HS-5 (cell line): ENCODE measurements around the gene KRT6A.
"Not testable (repeated sequence)": the region's sequence is repeated elsewhere in the genome, so short reads cannot be mapped to it uniquely, and the experiment has no call there.

Experiments
- DNase-seq: peaks from one replicate; pipeline ENCODE4 v3.0.0-alpha.2; 2012; ENCODE audit warnings: low read depth

KRT6A gene

DNA sequence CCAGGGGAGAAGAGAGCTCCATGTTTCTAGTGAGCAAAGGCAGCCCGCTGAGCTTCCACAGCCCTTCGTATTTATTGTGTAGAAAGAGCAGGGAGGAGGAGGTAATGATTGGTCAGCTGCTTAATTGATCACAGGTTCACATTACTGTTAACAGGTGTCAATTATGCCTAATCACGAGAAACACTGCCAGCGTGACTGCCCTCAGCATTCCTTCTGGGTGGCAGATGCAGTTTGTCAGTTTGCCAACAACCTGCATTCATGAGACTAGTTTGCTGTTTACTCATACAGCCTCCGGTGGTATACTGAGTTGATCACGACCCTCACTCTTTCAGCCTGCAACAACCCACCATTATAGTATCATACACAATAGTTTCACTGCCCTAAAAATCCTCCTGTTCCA, 7.5 kb upstream of the KRT6A start:
- not testable (repeated sequence) for DNase-seq

- DNase-seq, result no peak
Observed at GRCh38 chr12:52499806-52500560, 6.9 kb upstream of the KRT6A start.

GRCh38 chr12:52498946-52499345, 5.9 kb upstream of the KRT6A start:
- no peak for DNase-seq

DNA sequence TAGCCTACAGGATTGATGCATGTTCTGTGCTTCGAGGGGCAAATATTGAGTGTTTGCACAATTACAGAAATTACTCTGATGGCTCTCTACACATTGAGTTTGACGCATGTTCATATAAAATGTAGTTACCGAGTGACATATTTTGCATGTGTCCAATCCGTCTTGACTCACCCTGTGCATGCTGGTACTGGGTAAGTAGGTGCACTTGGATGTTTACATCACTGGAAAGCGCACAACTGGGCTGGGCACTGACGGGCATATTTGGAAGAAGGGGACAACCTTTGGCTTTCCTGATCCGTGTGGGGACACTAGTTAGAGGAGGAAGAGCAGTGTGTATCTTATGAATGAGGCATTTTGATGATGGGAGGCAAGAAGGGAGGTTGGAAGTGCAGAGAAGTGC, 4.9 kb upstream of the KRT6A start:
- DNase-seq, result no peak

GRCh38 chr12:52496590-52497071, 3.6 kb upstream of the KRT6A start:
- DNase-seq, result peak; percentile 50

DNA sequence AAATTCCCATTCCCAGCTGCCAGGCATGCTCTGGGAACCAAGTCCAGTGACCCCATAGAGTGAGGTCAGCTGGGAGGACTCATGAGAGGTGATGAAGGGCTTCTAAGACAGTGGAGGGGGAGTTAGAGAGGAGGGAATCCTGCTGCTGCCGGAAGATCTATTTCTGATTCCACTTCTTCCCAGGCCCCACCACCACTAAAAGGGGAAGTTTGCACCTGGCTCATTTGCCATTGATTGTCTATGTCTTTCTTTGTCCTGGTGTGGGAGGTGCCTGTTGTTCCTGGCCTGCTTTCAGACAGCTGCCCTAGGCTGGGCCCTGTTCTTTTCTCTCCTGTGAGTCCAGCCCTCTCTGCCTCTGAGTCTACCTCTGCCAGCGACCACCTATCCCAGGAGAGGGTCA, 3.0 kb upstream of the KRT6A start:
- no peak for DNase-seq

GRCh38 chr12:52495389-52495788, 2.3 kb upstream of the KRT6A start:
- DNase-seq, result no peak

DNA sequence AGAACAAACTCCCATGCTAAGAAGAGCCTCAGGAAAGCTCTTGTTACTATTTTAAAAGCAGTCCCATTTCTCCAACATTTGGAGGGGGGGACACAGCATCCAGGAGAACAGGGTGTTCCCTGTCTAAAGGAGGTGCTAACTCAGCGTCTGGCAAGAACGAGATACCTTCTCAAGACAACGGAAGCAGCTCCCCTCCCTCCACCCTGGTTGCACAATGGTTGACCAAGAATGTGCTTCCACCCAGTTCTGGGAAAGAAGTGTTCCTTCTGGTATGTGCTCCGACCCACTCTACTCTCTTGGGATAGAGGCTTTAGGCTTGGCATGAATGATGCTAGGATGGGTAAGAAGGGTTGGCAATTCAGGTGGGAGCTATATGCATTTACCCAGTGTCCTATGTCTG, 1.5 kb upstream of the KRT6A start:
- no peak for DNase-seq

DNA sequence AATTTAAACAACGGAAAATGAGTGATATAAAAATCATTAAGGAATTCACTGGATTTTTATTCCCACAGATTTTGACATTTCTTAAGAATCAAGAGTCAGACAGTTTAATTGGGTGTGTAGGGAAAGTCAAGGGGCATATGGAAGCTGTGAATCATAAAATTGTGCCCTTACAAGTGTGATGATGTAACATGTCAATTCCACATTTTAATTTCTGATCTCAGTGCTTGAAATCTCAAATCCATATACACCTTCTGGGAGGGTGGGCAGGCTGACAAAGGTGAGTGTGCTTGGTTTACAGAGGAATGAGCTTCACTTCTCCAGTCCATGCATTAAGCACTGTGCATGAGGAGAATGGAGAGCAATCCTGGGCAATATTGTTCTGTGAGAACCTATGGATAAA, 1.0 kb upstream of the KRT6A start:
- DNase-seq, result no peak

DNA sequence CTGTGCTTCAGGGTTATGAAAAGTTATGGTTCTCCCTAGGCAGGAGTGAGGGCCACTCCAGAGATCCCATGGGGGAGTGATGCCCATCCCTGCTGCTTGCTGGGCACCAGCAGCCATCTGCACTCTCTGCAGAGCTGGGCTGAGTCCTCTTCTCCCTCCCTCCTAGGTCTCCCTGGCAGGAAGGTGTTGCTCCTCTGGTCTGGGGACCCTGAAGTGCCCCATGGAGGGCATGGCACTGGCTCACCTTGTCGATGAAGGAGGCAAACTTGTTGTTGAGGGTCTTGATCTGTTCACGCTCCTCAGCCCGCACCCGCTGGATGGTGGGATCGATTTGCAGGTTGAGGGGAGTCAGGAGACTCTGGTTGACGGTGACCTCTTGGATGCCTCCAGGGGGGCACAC, 652 bp downstream of the KRT6A start:
- DNase-seq, result not testable (repeated sequence)

DNA sequence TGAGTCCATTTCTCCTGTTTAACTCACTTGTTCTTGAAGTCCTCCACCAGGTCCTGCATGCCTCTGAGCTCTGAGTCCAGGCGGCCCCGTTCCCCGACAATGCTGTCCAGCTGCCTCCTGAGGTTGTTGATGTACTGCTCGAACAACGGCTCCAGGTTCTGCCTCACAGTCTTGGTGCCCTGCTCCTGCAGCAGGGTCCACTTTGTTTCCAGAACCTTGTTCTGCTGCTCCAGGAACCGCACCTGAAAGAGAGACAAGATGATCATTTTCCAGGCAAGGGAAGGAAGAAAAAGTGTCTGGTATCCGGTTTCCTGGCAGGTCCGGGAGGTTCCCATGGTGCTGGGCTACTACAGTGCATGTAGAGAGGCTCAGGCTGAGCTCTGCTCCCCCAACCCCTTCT, 1.6 kb downstream of the KRT6A start:
- not testable (repeated sequence) for DNase-seq

DNA sequence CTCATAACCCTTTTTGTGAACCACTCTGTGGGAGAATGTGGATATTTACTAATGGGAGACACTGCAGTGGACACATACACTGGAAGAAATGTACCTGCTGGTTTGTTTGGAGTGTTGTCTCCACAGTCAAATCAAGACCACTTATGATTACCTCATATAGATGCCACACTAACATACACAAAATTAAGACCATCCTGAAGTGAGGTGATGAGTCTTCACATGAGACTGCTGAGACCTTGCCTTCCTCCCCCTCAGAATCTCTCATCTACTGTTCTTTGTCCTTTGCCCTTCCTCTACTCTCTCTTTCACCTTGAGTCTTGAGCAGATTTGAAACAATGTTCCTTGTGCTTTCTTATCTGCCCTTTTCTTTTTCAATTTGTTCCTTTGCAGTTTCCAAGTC, 4.3 kb downstream of the KRT6A start:
- DNase-seq, result no peak

DNA sequence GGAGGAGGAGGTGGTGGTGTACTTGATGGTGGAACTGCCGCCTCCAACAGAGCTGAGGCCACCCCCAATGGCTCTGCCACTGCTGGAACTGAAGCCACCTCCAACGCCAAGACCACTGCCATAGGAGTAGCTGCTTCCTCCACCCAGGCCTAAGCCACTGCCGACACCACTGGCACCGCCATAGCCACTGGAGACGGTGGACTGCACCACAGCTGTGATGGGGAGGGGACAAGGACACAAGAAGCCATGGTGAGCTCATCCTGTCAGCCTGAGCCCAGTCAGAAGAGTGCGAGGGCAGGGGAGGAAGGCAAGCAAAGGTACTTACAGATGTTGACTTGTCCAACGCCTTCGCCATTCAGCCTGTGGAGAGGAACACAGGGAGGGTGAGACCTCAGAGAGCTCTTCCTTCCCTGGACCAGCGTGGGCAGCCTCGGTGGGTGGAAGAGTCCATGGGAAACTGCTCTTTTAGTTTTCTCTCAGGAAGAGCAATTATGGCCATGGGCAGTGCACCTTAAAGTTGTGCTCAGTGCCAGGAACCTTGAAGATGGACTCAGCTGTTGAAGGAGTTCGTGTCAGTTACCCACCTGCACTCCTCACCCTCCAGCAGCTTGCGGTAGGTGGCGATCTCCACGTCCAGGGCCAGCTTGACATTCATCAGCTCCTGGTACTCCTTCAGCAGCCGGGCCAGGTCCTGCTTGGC, 5.2 kb downstream of the KRT6A start:
- DNase-seq, result not testable (repeated sequence)

DNA sequence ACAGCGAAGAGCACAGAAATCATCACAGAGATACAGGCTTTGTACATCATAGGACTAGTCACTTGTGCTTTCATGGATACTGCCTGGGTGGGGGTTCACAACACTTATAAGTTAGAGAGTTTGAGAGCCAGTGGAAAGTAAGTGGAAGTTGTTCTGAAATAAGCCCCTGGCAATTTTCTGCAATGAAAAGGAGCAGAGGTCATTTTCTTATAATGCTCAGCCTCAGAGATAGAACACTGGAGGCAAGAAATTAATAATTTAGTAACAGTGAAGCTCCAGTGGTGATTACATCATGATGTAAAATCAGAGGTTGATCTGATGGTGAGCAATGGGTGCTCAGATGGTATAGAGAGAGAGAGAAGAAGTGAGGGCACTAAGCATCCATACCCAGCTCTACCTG, 5.8 kb downstream of the KRT6A start:
- DNase-seq, result no peak

DNA sequence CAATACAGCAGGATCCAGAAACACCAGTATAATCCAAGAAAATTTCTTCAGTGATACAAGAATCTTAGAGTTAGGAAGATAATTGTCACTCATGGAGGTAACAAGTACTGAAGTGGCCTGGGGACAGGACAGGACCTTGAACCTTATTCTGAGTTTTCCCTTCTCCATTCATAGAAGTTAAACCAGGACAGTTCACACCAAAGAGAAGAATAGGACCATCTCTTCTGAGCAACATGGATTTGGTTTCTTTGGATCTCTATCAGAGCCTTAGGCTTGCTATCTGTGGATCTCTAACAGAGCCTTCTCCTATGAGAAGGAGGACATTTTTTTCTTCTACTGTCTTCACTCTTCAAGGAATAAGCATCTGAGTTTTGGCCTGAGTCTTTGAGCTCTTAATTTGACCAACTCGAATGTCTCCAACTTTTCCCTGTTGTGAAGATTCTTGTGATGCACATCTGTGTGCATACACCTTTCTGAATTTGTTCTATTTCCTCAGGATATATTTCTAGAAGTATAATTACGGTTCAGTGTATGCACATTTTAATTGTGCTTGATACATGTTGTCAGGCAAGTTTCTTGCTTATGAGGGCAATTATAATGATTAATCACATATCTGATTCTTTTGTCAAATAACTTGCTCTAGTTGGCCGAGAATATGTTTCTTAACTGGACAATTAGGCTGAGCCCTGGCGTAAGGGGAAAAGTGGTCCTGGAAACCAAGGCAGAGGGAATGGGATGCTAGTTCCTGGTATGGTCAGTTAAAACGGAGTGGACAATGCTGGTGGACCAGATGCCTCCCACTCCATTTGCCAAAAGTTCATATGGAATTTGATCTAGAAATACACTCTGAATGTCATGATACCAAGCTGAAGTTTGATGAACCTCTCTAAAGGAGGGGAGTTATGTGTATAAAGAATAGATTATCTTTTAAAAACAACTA, 6.6 kb downstream of the KRT6A start:
- DNase-seq, result no peak

DNA sequence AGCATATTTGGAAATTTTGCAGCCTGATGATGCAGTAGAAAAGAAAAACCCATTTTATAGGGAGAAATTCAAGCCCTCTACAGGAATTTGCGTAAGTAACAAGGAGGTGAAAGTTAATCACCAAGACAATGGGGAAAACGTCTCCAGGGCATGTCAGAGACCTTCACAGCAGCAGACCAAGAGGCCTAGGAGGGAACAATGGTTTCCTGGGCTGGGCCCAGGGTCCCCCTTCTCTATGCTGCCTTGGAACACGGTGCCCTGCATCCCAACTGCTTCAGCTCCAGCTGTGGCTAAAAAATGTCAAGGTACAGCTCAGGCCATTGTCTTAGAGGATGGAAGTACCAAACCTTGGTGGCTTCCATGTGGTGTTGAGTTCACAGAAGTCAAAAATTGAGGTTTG, 13.0 kb downstream of the KRT6A start:
- DNase-seq, result no peak

DNA sequence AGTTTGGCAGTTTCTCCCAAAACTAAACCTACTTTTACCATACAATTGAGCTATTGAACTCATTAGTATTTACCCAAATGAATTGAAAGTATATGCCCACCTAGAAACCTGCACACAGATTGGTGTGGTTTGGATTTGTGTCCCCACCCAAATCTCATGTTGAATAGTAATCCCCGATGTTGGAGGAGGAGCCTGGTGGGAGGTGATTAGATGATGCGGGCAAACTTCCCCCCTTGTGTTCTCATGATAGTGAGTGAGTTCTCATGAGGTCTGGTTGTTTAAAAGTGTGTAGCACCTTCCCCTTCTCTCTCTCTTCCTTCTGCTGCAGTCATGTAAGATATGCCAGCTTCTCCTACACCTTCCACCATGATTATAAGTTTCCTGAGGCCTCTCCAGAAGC, 15.4 kb downstream of the KRT6A start:
- DNase-seq, result no peak

DNA sequence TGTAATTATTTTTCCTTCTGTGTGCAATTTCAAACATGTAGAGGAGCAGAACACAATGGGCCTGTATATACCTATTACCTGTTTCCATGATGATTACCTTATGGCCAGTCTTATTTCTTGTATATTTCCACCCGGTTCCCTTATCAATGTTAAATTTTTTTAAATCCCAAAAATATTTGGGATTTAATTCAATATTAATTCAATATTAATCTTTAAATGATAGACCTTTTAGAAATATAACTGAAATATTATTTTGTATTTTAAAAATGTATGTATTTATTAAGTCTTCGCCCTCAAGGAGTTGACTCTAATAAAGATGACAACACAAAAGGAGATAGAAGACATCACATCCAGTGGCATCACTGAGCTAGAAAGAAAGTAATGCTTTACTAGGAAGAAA, 18.8 kb downstream of the KRT6A start:
- DNase-seq, result no peak

GRCh38 chr12:52473768-52474167, 19.3 kb downstream of the KRT6A start, which contains the start of gene KRT6C:
TSS of gene KRT6C (minus strand) at chr12:52473805. CDS start at chr12:52473737, 68 bp downstream.
- DNase-seq, result no peak

GRCh38 chr12:52469853-52470252, 23.2 kb downstream of the KRT6A start:
- DNase-seq, result no peak

GRCh38 chr12:52464897-52465296, 28.2 kb downstream of the KRT6A start:
- DNase-seq, result no peak

- DNase-seq, result no peak
Observed at GRCh38 chr12:52461693-52462092, 31.4 kb downstream of the KRT6A start.
